HG03064 (cell line): ENCODE measurements around the gene EVI5.
"Not testable (repeated sequence)": the region's sequence is repeated elsewhere in the genome, so short reads cannot be mapped to it uniquely, and the experiment has no call there.

ENCODE experiments used
- ATAC-seq: cut with Tn5 transposase; IDR thresholded peaks from one replicate; pipeline ENCODE4 v1.9.1; 2021; ENCODE audit warnings: low read depth; ENCODE audit not compliant: unreplicated experiment

Gene EVI5

DNA sequence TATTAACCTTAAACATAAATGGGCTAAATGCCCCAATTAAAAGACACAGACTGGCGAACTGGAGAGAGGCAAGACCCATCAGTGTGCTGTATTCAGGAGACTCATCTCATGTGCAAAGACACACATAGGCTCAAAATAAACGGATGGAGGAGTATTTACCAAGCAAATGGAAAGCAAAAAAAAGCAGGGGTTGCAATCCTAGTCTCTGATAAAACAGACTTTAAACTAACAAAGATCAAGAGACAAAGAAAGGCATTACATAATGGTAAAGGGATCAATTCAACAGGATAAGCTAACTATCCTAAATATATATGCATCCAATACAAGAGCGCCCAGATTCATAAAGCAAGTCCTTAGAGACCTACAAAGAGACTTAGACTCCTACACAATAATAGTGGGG, 253.0 kb downstream of the EVI5 start:
- ATAC-seq: not testable (repeated sequence)

DNA sequence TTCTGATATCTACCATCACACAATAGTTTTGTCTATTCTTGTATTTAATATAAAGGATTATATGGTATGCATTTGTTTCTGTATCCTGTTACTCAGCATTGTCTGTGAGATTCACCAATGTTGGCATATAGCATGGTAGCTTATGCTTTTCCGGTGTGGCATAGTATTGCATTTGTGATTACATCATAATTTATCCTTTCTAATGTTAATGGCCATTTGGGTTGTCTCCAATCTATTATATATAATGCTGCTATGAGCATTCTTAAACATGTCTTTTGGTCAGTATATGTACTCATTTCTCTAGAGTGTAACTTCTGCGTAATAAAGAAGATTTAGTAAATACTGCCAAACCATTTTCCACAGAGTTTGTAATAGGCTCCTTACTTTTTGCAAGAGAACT, 257.2 kb downstream of the EVI5 start:
- ATAC-seq: no peak

DNA sequence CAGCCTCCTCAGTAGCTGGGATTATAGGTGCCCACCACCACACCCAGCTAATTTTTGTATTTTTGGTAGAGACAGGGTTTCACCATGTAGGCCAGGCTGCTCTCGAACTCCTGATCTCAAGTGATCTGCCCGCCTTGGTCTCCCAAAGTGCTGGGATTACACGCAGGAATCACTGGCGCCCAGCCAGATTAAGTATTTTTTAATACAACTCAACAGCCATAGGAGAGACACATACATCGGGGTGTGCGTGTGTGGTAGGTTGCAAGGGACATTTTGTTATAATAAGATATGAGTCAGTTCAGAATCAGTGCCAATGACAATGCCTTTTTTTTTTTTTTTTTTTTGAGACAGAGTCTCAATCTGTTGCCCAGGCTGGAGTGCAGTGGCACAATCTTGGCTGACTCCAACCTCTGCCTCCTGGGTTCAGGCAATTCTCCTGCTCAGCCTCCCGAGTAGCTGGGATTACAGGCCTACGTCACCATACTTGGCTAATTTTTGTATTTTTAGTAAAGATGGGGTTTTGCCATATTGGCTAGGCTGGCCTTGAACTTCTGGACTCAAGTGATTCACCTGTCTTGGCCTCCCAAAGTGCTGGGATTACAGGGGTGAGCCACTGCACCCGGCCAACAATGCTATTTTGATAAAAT, 259.8 kb downstream of the EVI5 start:
- not testable (repeated sequence) for ATAC-seq

DNA sequence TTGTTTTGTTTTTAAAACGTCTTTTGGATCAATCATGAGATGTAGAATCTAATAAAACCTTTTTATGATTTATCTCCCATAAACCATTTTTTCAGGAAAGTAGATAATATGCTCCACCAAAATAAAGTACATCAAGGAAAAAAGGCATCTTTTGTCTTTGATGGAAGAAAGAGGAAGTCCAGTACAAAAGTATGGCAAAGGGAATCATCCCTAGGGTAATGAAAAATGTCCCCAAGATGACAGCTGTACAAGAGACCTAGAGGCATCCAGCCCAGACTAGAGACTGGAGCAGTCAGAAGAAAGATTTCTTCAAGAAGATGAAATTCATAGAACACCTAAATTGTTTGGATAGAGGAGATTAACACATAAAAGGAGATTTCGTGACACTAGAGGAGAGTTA, 265.9 kb downstream of the EVI5 start:
- ATAC-seq: no peak

DNA sequence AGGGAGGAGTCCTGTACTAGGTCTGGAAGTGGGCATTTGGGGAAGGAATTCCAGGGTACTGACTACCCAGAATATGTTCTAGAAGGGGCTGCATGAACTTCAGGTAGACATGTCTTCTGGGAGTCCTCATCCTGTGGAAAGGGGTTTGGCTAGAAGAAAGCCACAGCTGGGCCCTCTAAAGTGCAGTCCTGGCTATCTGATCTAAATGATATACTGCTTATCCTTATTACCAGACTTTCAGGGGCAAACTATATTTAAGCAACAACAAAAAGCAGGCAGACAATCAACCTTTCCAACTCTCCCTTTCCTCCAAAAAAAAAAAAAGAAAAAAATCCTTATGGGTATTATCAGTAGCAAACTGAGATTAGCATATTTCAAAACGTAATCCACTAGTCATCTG, 268.3 kb downstream of the EVI5 start:
- no peak for ATAC-seq

DNA sequence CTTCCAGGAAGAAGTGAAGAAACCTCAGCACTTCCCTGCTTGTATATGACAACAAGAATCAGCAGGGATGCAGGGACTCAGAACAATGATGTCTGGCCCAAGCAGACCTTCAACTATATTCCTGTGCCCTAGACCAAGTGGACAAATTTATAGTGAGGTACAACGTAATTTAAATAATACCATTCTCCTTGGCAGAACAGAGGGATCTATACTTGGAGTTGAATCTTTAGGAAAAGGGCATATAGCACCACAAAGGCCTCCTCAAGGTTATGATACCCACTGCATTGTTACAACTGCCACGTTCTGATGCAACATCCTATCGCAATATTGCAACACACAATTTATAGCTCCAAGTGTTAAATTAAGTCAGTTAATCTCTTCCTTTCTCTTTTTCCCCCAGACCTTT, 269.1 kb downstream of the EVI5 start:
- no peak for ATAC-seq

DNA sequence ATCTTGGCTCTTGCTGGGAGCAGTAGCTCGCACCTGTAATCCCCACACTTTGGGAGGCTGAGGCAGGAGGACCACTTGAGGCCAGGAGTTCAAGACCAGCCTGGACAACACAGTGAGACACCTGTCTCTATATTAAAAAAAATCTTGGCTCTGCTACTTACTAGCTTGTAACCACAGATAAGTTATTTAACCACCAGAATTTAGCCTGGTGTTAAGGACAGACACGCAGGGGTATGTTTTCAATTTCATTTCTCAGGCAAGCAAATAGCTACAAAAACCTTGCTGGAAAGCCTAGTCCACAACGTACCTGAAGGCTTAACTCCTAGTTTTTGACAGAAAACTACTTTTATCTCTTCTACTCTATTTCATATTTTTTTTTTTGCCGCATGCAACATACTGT, 273.4 kb downstream of the EVI5 start:
- ATAC-seq: peak; percentile 72

DNA sequence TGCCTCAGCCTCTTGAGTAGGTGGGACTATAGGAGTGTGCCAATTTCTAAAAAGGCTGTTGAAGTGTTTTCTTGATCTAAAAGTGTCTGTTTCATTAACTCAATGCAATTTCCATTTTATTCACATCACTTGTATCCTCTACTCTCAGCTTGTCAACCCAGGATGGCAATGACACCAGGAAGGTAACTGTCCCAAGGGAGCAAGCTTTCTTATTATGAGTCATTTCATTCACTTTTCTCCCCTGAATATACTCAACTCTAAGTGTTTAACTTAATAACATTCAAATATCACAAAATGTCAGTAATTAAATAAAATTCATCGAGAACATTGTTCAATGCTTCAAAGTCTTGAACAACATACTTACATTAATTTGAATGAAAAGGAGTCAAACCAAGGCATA, 275.3 kb downstream of the EVI5 start:
- no peak for ATAC-seq

DNA sequence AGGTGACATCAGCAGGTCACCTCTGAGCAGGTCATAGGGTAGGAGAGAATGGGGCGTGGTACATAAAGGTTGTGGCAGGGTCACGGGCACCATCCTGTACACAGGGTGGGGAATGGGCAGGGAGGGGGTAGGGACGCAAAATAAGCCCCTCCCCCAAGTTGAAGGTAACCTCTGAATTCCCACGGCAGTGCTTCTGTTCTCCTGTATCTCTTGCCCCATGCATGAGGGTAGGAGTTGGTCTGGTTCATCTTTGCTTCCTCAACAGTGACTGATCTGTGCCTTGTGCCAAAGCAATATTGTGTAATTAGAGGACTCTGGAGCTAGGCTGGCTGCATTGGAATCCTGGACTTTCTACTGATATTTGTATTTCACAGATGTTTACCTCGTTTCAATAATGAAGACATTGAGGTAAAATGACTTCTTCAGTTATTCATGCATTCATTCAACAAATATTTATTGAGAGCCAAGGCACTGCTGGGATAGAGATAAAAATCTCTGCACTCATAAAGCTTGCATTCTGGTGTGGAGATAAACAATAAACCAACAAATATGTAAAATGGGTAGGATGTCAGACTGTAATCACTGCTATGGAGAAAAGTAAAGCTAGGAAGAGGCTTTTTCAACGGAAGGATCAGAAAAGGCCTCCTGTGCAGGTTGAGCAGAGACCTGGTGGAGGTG, 279.8 kb downstream of the EVI5 start:
- no peak for ATAC-seq

DNA sequence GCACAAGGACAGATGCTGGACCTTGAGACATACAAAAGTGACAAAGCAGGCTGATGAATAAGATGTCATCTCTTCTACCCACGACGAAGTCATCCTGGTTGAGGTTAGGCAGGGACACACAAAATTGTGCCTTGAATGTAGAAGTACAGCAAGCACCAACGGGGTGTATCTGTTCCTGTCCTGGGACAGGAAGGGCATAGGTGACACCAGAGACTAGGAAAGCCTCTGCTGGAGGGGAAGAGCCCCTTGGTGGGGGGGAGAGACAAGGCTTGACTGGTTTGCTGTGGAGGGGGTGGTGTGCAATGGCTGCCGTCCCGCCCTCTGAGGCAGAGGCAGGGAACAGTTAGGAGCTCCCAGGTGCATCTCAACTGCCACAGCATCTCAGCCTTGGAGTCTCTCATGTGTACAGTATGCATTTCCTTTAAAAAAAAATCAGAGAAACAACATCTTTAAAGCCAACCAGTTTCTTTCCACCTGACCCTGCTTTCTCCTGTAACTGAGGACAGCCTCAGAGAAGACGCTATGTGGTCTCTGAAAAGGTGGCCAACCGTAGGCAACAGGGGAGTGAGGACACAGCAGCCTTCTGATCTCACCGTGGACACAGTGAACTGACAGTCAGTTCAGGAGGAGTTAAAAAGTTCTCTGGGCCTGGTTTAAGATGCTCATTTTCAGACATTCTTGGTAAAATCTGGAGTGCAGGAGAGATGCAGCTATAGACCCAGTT, 280.5 kb downstream of the EVI5 start:
- ATAC-seq: no peak

DNA sequence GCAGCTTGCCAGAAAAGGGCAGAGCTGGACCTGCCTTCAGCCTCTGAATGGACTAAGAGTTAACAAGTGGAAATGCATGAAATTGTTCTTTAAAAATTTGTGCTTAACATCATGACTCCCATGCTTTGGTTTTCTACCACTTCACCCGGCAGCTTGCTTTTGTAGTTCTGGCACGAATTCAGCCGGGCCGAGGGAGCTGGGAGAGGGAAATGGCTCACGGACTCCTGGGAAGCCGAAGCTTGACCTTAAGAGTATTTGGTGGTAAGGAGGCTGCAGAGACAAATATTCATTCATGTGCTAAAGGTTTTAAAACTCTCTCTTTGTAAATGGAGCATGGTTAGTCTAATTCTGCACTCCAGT, 281.0 kb downstream of the EVI5 start:
- no peak for ATAC-seq

DNA sequence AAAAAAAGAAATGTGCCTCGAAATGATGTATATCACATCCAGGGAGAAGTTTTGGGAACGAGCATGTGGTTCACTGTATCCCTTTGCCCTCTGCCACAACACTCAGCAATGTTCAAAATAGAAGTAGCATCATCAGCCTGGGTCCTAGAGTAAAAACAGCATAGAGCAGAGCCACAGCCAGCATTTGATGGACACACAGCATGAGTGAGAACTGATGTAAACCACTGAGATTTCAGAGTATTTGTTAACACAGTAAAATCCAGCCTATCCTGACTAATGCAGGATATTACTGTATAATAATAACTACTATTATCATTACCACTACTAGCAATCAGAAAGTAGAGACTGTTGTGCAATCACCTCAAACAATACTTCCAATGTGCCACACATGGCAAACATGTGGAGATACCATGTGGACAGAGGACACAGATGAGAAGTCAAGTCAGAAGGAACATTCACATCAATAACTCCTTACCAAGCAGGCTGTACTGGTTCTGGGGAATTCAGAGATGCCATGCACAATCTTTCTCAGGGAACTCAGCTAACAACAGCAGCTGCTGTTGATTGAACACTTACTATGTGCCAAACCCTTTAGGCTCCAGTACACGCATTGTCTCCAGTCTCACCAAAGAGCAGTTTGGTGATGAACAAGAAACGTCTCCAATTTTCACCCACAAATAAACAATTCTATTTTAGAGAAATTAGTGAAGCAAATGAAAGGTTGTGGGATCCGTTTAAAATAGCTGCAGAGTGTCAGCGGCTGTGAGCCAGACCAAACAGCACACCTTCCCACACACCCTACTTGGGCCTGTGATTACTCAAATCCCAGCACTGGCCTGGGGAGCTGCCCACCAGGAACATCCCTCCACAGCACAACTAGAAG, 281.6 kb downstream of the EVI5 start:
- ATAC-seq: no peak

DNA sequence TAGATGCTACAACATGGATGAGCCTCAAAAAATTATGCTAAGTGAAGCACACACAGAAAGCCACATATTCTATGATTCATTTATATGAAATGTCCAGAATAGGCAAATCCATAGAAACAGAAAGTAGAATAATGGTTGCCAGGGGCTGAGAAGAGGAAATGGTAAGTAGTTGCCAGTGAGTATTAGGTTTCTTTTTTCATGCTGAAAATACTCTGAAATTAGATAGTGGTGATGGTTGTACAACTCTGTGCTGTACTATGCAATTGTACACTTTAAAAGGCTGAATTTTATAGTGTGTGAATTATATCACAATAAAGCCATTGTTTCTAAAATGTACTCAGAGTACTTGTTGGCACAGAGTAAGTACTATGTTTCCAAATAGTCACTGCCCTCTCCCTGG, 282.7 kb downstream of the EVI5 start:
- no peak for ATAC-seq

DNA sequence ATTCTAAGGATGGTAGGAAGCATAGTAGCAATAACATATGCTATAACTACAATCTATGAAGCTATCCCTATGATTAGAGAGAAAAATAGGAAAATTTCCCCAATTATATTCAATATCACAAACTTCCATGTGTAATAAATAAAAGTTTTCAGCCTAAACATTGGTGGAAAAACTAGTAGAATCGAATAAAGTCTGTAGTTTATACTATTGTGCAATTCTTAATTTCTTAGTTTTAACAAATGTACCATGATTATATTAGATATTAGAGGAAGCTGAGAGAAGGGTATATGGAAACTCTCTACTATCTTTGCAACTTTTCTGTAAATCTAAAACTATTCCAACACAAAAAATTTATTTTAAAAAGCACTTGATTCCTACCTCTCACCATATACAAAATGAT, 284.4 kb downstream of the EVI5 start:
- ATAC-seq: no peak

DNA sequence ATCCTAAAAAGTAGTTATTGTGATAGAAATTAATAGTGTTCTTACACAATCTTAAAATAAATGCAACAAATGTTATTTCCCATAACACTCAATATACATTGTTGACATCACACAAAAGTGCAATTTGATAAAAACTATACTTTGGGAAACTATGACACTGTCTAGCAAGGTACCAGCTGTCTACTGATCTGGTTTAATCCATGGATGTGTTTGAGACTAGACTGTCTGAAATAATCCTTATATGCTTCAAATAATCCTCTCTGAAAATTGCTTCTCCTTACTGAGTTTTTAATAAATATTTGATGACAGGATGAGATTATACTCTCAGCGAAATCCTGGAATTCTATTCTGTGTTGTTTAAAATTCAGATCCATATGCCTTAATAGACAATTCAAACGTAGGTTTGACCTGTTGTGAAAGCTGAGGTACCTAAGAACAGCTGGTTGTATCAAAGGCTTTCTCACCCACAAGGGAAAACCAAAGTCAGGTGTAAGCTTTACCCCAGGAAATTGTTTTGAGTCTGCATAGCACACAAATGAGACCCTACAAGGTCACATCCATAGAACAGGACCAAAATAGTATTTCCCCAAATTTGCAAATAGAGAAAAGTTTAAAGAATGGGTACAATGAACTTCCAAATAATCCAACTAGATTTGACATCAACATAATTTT, 289.4 kb downstream of the EVI5 start:
- ATAC-seq: no peak

DNA sequence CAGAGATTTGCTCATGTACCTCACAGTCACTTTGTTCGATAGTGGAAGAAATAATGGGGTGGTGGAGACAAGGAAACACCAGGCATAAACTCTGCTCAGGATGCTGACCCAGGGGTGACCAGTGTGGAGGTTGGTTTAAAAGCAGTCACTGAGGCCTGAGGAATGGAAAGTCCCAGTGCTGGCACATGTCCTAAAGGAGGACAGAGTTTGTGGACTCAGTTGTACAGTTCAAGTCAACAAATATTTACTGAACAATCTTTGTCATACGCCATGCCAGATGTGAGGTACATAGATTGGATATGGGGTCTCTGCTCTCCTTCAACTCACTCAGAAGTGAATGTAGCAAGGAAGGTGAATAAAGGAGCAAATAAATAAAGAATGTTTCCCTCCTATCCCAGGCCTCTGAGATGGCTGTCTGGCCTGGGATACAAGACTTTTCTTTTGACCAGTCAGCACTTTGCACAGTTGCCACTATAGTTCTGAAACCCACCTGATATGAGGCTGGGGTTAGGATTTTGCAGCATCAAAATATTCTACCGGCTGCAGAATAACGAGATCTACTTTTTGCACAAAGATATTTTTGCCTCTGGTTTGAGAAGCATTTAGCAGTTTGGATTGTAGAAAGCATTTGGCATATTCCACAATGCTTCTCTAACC, 290.3 kb downstream of the EVI5 start:
- no peak for ATAC-seq

DNA sequence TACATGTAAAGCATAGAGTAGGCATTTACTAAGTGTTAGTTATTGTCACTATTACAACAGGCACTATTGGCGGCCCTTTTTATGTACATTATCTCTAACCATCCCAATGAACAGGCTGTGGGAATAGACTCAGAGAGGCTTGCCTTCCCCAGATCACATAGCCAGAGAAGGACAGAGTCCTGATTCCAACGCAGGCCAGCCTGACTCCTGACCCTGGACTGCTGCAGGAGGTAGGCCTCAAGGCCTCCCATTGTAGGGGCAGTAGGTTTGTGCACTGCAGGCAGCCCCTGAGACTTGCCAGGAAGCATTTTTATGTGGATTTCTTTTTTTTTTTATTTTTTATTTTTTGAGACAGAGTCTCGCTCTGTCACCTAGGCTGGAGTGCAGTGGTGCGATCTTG, 291.8 kb downstream of the EVI5 start:
- no peak for ATAC-seq

DNA sequence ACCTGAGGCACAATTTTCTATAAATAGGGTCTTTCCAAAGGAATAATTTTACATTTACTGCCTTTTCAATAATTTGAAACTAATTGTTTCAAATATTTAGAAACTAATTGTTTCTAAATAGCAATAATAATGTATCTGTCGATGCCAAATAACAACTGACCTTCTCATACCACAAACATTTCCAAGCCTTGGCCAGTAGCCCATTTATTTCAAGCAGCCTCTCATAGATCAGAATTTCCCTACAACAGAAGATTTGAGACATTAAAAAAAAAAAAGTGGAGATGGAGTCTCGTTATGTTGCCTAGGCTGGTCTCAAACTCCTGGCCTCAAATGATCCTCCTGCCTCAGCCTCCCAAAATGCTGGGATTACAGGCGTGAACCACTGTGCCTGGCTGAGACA, 296.1 kb downstream of the EVI5 start:
- no peak for ATAC-seq

DNA sequence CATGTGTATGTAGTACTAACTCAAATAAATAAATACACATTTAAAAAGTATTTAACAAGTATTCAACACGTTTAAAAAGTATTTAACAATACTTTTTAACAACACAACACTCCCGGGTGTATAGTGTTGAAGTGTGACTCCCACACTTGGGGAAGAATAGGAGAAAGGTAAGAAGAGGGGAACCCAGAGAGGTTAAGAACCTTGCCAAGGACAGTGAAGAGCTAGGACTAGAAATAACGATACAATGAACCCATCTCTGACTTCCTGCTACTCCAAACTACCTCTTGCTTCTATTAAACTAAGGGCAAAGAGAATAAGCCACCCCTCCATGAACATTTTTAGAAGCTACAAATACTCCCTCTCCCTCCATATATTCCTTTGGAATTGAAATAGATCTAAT, 296.5 kb downstream of the EVI5 start:
- no peak for ATAC-seq

DNA sequence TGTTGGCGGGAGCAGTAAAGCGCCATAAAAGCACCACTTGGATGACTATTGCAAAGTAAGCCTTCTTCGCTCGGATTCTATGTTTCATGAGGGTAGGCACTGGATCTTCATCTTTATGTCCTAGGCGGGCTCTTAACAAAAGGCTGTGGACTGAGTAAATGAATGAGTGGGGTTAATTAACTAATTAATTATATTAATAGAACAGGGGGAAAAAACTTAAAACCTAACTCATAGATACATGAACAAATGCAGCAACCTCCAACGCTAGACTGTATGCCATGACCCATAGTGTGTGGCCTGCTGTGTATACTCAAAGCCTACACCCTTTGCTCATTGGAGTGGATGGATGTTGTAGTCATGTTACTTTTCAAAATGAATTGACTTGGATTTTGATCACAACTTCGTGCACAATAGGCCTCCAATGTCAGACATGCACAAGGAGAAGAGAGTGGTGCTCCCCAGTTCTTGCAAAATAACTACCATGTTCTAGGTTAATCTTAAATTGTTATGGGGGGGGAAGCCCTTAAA, 297.8 kb downstream of the EVI5 start:
- ATAC-seq: no peak
